NB4 (cell line): ENCODE data around the gene TANC2.
"Not testable (repeated sequence)": the region's sequence is repeated elsewhere in the genome, so short reads cannot be mapped to it uniquely, and the experiment has no call there.

Source experiments
- MAX ChIP-seq: IDR thresholded peaks from 2 replicates; pipeline ENCODE4 v1.6.1; 2011; ENCODE audit warnings: low read depth, low read length
- POLR2A ChIP-seq: IDR thresholded peaks from 2 replicates; pipeline ENCODE4 v1.6.1; 2011; ENCODE audit warnings: mild to moderate bottlenecking; ENCODE audit not compliant: insufficient read length; ENCODE audit errors: extremely low read depth

- not testable (repeated sequence) for TF ChIP-seq MAX, POLR2A
Measured at GRCh38 chr17:62976643-62977231, 10.7 kb downstream of the TANC2 start.
